Measurements from ENCODE around the gene PCDHA12. TPM values are rescaled to one million over a fixed set of nuclear protein-coding genes. Genes with fewer than 3 reads are reported as not detected.

PCDHA12 gene
- 2.8 and 3.7 TPM in 2 replicates for total RNA-seq (2014; rRNA removed; shearing (Covaris generic))

DNA sequence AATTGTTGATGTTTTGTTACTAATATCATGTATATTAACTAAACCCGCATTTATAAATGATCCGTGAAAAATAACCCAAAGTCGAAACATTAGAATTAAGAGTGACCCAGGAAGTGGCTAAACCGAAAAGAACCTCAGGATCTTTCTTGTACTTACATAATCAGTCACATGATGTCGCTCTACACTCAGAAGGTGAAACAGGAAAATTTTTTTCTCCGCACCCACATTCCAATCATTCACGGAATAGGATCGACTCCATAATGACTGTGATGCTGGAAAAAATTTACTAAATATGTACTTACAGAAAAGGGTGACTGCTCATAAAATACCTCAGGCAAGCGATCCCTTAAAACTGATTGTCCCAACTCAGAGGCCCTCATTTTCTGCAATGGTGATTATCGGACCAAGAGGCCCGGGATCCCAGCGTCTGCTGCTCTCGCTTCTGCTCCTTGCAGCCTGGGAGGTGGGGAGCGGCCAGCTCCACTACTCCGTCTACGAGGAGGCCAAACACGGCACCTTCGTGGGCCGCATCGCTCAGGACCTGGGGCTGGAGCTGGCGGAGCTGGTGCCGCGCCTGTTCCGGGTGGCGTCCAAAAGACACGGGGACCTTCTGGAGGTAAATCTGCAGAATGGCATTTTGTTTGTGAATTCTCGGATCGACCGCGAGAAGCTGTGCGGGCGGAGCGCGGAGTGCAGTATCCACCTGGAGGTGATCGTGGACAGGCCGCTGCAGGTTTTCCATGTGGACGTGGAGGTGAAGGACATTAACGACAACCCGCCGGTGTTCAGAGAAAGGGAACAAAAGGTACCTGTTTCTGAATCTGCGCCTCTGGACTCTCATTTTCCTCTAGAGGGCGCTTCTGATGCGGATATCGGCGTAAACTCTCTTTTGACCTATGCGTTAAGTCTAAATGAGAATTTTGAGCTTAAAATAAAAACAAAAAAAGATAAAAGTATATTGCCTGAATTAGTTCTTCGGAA is at the start of gene PCDHA12:
TSS of gene PCDHA12 (plus strand) at position 224 of the 981 bp plus-strand sequence. CDS start at position 389, 165 bp downstream.

GRCh38 chr5:140827704-140828361 is 47.3 kb upstream of the PCDHA12 start, which contains the start of gene PCDHA6:
TSS of gene PCDHA6 (plus strand) at chr5:140827960. CDS start at chr5:140828092, 132 bp downstream.

GRCh38 chr5:140833993-140834392 is 41.1 kb upstream of the PCDHA12 start, which contains the start of gene PCDHA7:
TSS of gene PCDHA7 (plus strand) at chr5:140834269. CDS start at chr5:140834384, 115 bp downstream.

GRCh38 chr5:140840978-140841962 is 33.8 kb upstream of the PCDHA12 start, which contains the start of gene PCDHA8:
TSS of gene PCDHA8 (plus strand) at chr5:140841187. CDS start at chr5:140841322, 135 bp downstream.

DNA sequence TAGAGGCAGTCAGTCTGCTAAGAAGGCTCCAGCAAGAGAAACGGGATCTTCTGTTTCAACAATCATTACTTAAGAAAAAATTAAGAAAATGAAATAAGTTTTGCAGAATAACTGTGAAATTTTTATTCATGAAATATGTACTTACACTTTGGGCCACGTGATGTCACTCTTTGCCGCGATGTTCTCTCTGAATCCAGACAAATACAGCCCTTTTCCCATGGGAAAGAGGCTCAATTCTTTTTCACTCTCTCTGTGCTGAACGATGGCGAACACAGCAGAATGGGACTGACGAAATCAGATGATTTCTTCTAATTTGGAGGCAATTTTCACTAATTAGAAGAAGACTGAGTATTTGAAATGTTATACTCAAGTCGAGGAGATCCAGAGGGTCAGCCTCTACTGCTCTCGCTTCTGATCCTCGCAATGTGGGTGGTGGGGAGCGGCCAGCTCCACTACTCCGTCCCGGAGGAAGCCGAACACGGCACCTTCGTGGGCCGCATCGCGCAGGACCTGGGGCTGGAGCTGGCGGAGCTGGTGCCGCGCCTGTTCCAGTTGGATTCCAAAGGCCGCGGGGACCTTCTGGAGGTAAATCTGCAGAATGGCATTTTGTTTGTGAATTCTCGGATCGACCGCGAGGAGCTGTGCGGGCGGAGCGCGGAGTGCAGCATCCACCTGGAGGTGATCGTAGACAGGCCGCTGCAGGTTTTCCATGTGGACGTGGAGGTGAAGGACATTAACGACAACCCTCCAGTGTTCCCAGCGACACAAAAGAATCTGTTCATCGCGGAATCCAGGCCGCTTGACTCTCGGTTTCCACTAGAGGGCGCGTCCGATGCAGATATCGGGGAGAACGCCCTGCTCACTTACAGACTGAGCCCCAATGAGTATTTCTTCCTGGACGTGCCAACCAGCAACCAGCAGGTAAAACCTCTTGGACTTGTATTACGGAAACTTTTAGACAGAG is 26.7 kb upstream of the PCDHA12 start, which contains the start of gene PCDHA9:
TSS of gene PCDHA9 (plus strand) at position 244 of the 964 bp plus-strand sequence. CDS start at position 358, 114 bp downstream.

DNA sequence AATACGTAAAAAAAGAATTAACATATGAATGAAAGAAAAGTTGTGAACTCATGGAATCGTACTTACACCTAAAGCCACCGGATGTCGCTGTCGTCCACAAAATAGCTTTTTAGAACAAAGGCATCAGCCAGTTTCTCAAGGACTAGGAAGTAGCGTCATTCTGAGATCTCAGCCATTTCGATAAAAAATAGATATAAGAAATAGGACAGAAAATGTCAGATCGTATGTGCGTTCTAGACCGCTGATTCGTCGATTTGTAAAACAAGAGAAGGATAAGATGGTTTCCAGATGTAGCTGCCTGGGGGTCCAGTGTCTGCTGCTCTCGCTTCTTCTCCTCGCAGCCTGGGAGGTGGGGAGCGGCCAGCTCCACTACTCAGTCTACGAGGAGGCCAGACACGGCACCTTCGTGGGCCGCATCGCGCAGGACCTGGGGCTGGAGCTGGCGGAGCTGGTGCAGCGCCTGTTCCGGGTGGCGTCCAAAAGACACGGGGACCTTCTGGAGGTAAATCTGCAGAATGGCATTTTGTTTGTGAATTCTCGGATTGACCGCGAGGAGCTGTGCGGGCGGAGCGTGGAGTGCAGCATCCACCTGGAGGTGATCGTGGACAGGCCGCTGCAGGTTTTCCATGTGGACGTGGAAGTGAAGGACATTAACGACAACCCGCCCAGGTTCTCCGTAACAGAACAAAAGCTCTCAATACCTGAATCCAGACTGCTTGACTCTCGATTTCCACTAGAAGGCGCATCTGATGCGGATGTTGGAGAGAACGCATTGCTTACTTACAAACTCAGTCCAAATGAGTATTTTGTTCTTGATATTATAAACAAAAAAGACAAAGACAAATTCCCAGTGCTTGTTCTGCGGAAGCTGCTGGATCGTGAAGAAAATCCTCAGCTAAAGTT is 19.1 kb upstream of the PCDHA12 start, which contains the start of gene PCDHA10:
TSS of gene PCDHA10 (plus strand) at position 126 of the 903 bp plus-strand sequence. CDS start at position 278, 152 bp downstream.

GRCh38 chr5:140868721-140869554 is 6.2 kb upstream of the PCDHA12 start, which contains the start of gene PCDHA11:
TSS of gene PCDHA11 (plus strand) at chr5:140868957. CDS start at chr5:140869104, 147 bp downstream.

DNA sequence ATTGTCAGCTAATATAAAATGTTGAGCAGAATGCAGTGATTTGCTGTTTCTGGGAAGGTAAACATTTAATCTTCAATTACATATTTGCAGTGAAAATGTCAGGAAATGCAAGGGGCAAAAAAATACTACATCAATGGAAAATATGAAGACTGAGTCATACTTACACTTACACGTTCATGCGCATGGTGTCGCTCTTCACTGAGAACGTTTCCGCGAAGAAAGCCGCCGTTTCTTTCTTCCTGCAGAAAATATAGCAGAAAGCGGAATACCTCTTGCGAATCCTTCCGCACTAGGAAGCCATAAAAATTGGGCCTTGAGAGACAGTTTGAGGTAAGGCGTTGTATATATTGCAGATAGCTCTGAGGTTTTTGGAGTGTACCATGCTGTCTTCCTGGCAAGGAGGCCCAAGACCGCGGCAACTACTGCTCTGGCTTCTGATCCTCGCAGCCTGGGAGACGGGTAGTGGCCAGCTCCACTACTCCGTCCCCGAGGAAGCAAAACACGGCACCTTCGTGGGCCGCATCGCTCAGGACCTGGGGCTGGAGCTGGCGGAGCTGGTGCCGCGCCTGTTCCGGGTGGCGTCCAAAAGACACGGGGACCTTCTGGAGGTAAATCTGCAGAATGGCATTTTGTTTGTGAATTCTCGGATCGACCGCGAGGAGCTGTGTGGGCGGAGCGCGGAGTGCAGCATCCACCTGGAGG is 6.9 kb downstream of the PCDHA12 start, which contains the start of gene PCDHA13:
TSS of gene PCDHA13 (plus strand) at position 236 of the 702 bp plus-strand sequence. CDS start at position 381, 145 bp downstream.

DNA sequence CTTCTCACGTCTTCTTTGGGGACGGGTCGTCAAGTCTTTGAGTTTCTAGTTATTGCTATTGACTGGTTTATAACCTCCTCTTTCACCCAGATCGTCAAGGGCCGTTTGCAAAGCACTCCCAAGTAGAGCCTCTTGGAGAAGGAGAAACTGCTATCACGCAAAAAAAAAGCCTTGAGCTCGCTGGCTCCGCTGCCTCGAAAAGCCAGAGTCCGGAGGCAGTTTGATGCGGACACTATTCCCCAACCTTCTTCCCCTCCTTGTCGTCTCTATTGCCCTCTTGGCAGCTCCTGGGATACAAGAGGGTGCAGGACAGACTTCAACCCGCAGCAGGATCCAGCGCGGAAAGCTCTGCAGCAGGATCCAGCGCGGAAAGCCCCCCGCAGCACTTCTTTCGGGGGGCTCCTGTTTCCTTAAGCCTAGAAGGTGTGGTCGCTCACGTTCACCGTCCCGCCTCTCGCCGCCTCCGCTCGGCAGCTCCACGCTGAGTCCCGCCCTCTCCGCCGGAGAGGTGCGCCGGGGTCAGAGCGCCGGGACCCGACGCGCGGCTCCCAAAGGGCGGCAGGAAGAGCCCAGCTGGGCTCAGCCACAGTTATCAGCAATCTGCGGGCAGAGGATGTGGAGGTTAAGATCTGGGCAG is 50.8 kb downstream of the PCDHA12 start, which contains the start of gene PCDHAC1:
TSS of gene PCDHAC1 (plus strand) at position 494 of the 637 bp plus-strand sequence. CDS start 594 bp downstream, outside the sequence.

Other genes starting within 250 kb of the PCDHA12 start
- gene CD14, start 242.1 kb upstream of the PCDHA12 start, total RNA-seq (2014; rRNA removed; shearing (Covaris generic)): 0.30 and 0.66 TPM in 2 replicates
- gene TMCO6, start 235.9 kb upstream of the PCDHA12 start, total RNA-seq (2014; rRNA removed; shearing (Covaris generic)): 22.0 and 35.5 TPM in 2 replicates
- 98.0 and 106 TPM in 2 replicates for gene NDUFA2, start 227.7 kb upstream of the PCDHA12 start, total RNA-seq (2014; rRNA removed; shearing (Covaris generic))
- gene IK, start 227.5 kb upstream of the PCDHA12 start, total RNA-seq (2014; rRNA removed; shearing (Covaris generic)): 156 and 166 TPM in 2 replicates
- 24.7 and 29.2 TPM in 2 replicates for gene WDR55, start 210.4 kb upstream of the PCDHA12 start, total RNA-seq (2014; rRNA removed; shearing (Covaris generic))
- gene DND1, start 201.7 kb upstream of the PCDHA12 start, total RNA-seq (2014; rRNA removed; shearing (Covaris generic)): 1.2 and 2.6 TPM in 2 replicates
- 181 and 182 TPM in 2 replicates for gene HARS1, start 183.9 kb upstream of the PCDHA12 start, total RNA-seq (2014; rRNA removed; shearing (Covaris generic))
- gene HARS2, start 183.9 kb upstream of the PCDHA12 start, total RNA-seq (2014; rRNA removed; shearing (Covaris generic)): 36.4 and 42.9 TPM in 2 replicates
- 54.2 and 64.0 TPM in 2 replicates for gene ZMAT2, start 174.9 kb upstream of the PCDHA12 start, total RNA-seq (2014; rRNA removed; shearing (Covaris generic))
- gene PCDHA1, start 89.2 kb upstream of the PCDHA12 start, total RNA-seq (2014; rRNA removed; shearing (Covaris generic)): 2.1 and 2.5 TPM in 2 replicates
- gene PCDHA2, start 80.5 kb upstream of the PCDHA12 start, total RNA-seq (2014; rRNA removed; shearing (Covaris generic)): 0.96 and 1.3 TPM in 2 replicates
- gene PCDHA3, start 74.3 kb upstream of the PCDHA12 start, total RNA-seq (2014; rRNA removed; shearing (Covaris generic)): 1.6 and 2.5 TPM in 2 replicates
- 2.4 and 3.2 TPM in 2 replicates for gene PCDHA4, start 68.2 kb upstream of the PCDHA12 start, total RNA-seq (2014; rRNA removed; shearing (Covaris generic))
- 2.5 and 3.0 TPM in 2 replicates for gene PCDHA5, start 53.7 kb upstream of the PCDHA12 start, total RNA-seq (2014; rRNA removed; shearing (Covaris generic))
- gene PCDHA6, start 47.3 kb upstream of the PCDHA12 start, total RNA-seq (2014; rRNA removed; shearing (Covaris generic)): 11.5 TPM in 2 replicates
- gene PCDHA7, start 41.0 kb upstream of the PCDHA12 start, total RNA-seq (2014; rRNA removed; shearing (Covaris generic)): 3.0 and 4.4 TPM in 2 replicates
- 0.37 and 0.53 TPM in 2 replicates for gene PCDHA8, start 34.1 kb upstream of the PCDHA12 start, total RNA-seq (2014; rRNA removed; shearing (Covaris generic))
- 1.8 and 2.2 TPM in 2 replicates for gene PCDHA9, start 26.9 kb upstream of the PCDHA12 start, total RNA-seq (2014; rRNA removed; shearing (Covaris generic))
- gene PCDHA10, start 19.4 kb upstream of the PCDHA12 start, total RNA-seq (2014; rRNA removed; shearing (Covaris generic)): 1.5 and 1.8 TPM in 2 replicates
- gene PCDHA11, start 6.4 kb upstream of the PCDHA12 start, total RNA-seq (2014; rRNA removed; shearing (Covaris generic)): 1.9 and 4.9 TPM in 2 replicates
- gene PCDHA13, start 6.8 kb downstream of the PCDHA12 start, total RNA-seq (2014; rRNA removed; shearing (Covaris generic)): 1.3 and 1.4 TPM in 2 replicates
- 1.5 and 2.3 TPM in 2 replicates for gene PCDHAC1, start 51.0 kb downstream of the PCDHA12 start, total RNA-seq (2014; rRNA removed; shearing (Covaris generic))
- 3.9 and 5.3 TPM in 2 replicates for gene PCDHAC2, start 91.2 kb downstream of the PCDHA12 start, total RNA-seq (2014; rRNA removed; shearing (Covaris generic))
- 0.11 TPM in 1 of 2 replicates, not detected in the other for gene PCDHB1, start 176.1 kb downstream of the PCDHA12 start, total RNA-seq (2014; rRNA removed; shearing (Covaris generic))
- gene PCDHB2, start 219.3 kb downstream of the PCDHA12 start, total RNA-seq (2014; rRNA removed; shearing (Covaris generic)): 11.2 and 12.8 TPM in 2 replicates
- 0.26 and 0.45 TPM in 2 replicates for gene PCDHB3, start 225.2 kb downstream of the PCDHA12 start, total RNA-seq (2014; rRNA removed; shearing (Covaris generic))
- gene PCDHB4, start 246.5 kb downstream of the PCDHA12 start, total RNA-seq (2014; rRNA removed; shearing (Covaris generic)): 0.66 and 1.7 TPM in 2 replicates